Gastrocnemius medialis (tissue), 4 donors: ENCODE results near the gene SRSF3.

ENCODE experiments used
- CTCF ChIP-seq, 5 experiments: fragments of 450-650 bp in 3 of 5; fragments of 200-600 bp in 2 of 5; sonication (generic) in 2 of 5; IDR thresholded peaks in 4 of 5; conservative IDR thresholded peaks in 1 of 5; 1 replicate in 4 of 5; 2 replicates in 1 of 5; pipeline ENCODE4 v1.5.1; 2016 to 2019; ENCODE audit warnings: antibody characterized with exemption in 5 of 5, mild to moderate bottlenecking in 3 of 5, moderate library complexity in 3 of 5
- POLR2A ChIP-seq, 2 donors: fragments of 450-650 bp; IDR thresholded peaks; one replicate each; pipeline ENCODE4 v1.6.1; 2017; ENCODE audit warnings: antibody characterized with exemption in 2 of 2, mild to moderate bottlenecking in 2 of 2, moderate library complexity in 2 of 2

GRCh38 chr6:36608788-36609563 is 14.8 kb downstream of the SRSF3 start:
- TF ChIP-seq CTCF (IDR thresholded peaks at IDR 0.05 in 4 of 5, conservative IDR thresholded peaks at IDR 0.05 in 1 of 5) (no peak), POLR2A (IDR thresholded peaks at IDR 0.05) (no peak)
